ENCODE measurements around the gene ZNF264.

DNA sequence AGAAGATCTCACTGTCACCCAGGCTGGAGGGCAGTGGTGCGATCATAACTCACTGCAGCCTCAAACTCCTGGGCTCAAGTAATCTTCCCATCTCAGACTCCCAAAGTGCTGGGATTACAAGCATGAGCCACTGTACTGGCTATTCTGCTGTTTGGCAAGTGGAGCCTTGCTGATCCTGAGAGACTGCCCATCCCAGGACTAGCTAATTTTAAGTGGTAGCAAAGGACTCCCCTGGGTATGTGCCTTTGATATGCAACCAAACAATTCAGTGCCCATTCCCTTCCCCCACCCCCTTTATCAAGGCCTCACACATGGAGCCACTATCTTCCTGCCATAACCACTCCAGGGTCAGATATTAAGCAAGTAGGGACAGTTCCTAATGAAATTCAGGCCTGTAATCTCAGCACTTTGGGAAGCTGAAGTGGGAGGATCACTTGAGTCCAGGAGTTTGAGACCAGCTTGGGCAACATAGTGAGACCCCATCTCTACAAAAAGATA is 72.0 kb downstream of the ZNF264 start:
- TF ChIP-seq, protein P1, sequence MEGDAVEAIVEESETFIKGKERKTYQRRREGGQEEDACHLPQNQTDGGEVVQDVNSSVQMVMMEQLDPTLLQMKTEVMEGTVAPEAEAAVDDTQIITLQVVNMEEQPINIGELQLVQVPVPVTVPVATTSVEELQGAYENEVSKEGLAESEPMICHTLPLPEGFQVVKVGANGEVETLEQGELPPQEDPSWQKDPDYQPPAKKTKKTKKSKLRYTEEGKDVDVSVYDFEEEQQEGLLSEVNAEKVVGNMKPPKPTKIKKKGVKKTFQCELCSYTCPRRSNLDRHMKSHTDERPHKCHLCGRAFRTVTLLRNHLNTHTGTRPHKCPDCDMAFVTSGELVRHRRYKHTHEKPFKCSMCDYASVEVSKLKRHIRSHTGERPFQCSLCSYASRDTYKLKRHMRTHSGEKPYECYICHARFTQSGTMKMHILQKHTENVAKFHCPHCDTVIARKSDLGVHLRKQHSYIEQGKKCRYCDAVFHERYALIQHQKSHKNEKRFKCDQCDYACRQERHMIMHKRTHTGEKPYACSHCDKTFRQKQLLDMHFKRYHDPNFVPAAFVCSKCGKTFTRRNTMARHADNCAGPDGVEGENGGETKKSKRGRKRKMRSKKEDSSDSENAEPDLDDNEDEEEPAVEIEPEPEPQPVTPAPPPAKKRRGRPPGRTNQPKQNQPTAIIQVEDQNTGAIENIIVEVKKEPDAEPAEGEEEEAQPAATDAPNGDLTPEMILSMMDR (IDR thresholded peaks at IDR 0.05; ENCODE audit: low read depth, low read length): no peak
- no peak for TF ChIP-seq EZH2phosphoT487 (IDR thresholded peaks at IDR 0.05; ENCODE audit: low read depth)
